A204.1 (cell line): ENCODE data around the gene FLNA.
"Not testable (repeated sequence)": the region's sequence is repeated elsewhere in the genome, so short reads cannot be mapped to it uniquely, and the experiment has no call there.

Experiments
- FAIRE-seq: peaks from 2 replicates; lab custom pipeline; 2012; peaks lifted over from hg19 to GRCh38; lab: Jason Lieb, UNC

The FLNA gene

GRCh38 chrX:154399527-154400368, 25.3 kb upstream of the FLNA start:
- no peak for FAIRE-seq

- no peak for FAIRE-seq
These were observed 24.5 kb upstream of the FLNA start for GRCh38 chrX:154398668-154399526.

- FAIRE-seq, result no peak
These were observed 23.6 kb upstream of the FLNA start, which contains the start of gene RPL10 for GRCh38 chrX:154397888-154398667. Gene RPL10, plus strand, starts transcription at chrX:154398377. Its CDS starts 143 bp downstream, at chrX:154398520.

GRCh38 chrX:154396973-154397887, 22.8 kb upstream of the FLNA start:
- FAIRE-seq, result no peak

- FAIRE-seq, result not testable (repeated sequence)
These were observed 21.9 kb upstream of the FLNA start for GRCh38 chrX:154396363-154396762.

GRCh38 chrX:154389812-154390747, 15.6 kb upstream of the FLNA start:
- FAIRE-seq, result peak; percentile 81

GRCh38 chrX:154388649-154389048, 14.2 kb upstream of the FLNA start:
- not testable (repeated sequence) for FAIRE-seq

GRCh38 chrX:154388094-154388493, 13.7 kb upstream of the FLNA start:
- peak; percentile 60 for FAIRE-seq

GRCh38 chrX:154384284-154384892, 10.0 kb upstream of the FLNA start:
- FAIRE-seq, result no peak

GRCh38 chrX:154383359-154384283, 9.2 kb upstream of the FLNA start:
- FAIRE-seq, result no peak

- FAIRE-seq, result no peak
These were observed 8.1 kb upstream of the FLNA start for GRCh38 chrX:154382483-154383069.

GRCh38 chrX:154381271-154381670, 6.8 kb upstream of the FLNA start:
- no peak for FAIRE-seq

GRCh38 chrX:154380787-154381186, 6.4 kb upstream of the FLNA start:
- FAIRE-seq, result no peak

- no peak for FAIRE-seq
These were observed 5.7 kb upstream of the FLNA start for GRCh38 chrX:154380153-154380552.

GRCh38 chrX:154379569-154379951, 5.1 kb upstream of the FLNA start:
- FAIRE-seq, result no peak

GRCh38 chrX:154378799-154379568, 4.5 kb upstream of the FLNA start, which contains the start of gene EMD:
Gene EMD, plus strand, starts transcription at chrX:154379295. Its CDS starts 190 bp downstream, at chrX:154379485.
- FAIRE-seq, result peak; percentile 93
